Natural killer cell treated with Interleukin-12 subunit alpha and Interleukin-12 subunit beta and Interleukin-15 and Interleukin-18, amount 100 ng/mL, for 72 hours (primary cell): ENCODE results near the gene ECT2. TPM values are rescaled to one million over a fixed set of nuclear protein-coding genes. Genes with fewer than 3 reads are reported as not detected.
"Not testable (repeated sequence)": the region's sequence is repeated elsewhere in the genome, so short reads cannot be mapped to it uniquely, and the experiment has no call there.

Experiments used
- ATAC-seq, 2 donors: fragments of 150-1000 bp; cut with Tn5 transposase in 1 of 2; sonication (Bioruptor Pico), chemical (Tn5 transposase) in 1 of 2; 2 replicates each; pipeline ENCODE4 v1.10.0; 2021
- DNase-seq: peaks from one replicate; pipeline ENCODE4 v3.0.0; 2022; ENCODE audit warnings: low spot score
- H3K27ac Mint-ChIP-seq, 2 donors: 1 replicate in 1 of 2; 2 replicates in 1 of 2; pipeline ENCODE4 v1.8.0; 2022; ENCODE audit warnings: mixed read lengths in 2 of 2, mild to moderate bottlenecking in 1 of 2, moderate library complexity in 1 of 2
- H3K27me3 Mint-ChIP-seq, 2 donors: 1 replicate in 1 of 2; 2 replicates in 1 of 2; pipeline ENCODE4 v1.8.0; 2022; ENCODE audit warnings: mixed read lengths in 2 of 2
- H3K36me3 Mint-ChIP-seq: one replicate; pipeline ENCODE4 v1.8.0; 2022; ENCODE audit warnings: mixed read lengths
- H3K4me1 Mint-ChIP-seq, 2 donors: 1 replicate in 1 of 2; 2 replicates in 1 of 2; pipeline ENCODE4 v1.8.0; 2022; ENCODE audit warnings: low read depth in 2 of 2, mixed read lengths in 2 of 2, mild to moderate bottlenecking in 1 of 2
- H3K4me3 Mint-ChIP-seq: one replicate; pipeline ENCODE4 v1.8.0; 2022; ENCODE audit warnings: mixed read lengths
- H3K9me3 Mint-ChIP-seq: 2 replicates; pipeline ENCODE4 v1.8.0; 2022; ENCODE audit warnings: mixed read lengths
- total RNA-seq, 2 donors: library from RNA; stranded (reverse); gene quantifications; one replicate each; pipeline ENCODE4 v1.2.3, GENCODE V29; 2022

ECT2 gene
- total RNA-seq, 2 donors from 2014 or later, result 27.8 to 59.7 TPM

DNA sequence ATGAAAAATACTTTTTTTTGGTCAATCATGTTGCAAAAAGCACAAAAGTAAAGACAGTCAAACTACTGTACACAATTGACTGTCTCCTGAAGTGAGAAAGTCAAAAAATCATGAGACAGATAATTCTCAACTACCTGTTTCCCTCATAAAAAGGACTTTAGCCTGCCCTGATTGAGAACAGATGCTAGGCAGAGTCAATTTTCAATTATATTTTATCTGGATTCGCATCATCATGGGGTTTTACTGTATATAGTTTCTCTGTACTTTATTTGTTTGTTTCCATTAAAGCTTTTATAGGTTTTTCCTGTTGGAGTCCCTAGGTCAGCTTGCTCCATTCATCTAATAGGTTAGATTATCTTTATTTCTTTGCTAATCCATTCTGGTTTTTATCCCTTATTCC is 53.8 kb downstream of the ECT2 start:
- Mint-ChIP-seq H3K27me3 (no peaks in the 10 kb centered on the region), H3K36me3 (peaks cover 5% of the 10 kb centered on the region), H3K27ac (no peak overlapping the region), H3K4me3 (no peak overlapping the region), H3K4me1 (peaks cover 0 to 4% of the 10 kb centered on the region in 2 donors), H3K9me3 (no peaks in the 10 kb centered on the region)
- ATAC-seq, result no peak
- no peak for DNase-seq

GRCh38 chr3:172808969-172809546 is 58.5 kb downstream of the ECT2 start:
- Mint-ChIP-seq H3K36me3 (no peaks in the 10 kb centered on the region), H3K4me1 (no peaks in the 10 kb centered on the region), H3K27me3 (no peaks in the 10 kb centered on the region), H3K4me3 (no peak overlapping the region), H3K9me3 (no peaks in the 10 kb centered on the region), H3K27ac (no peak overlapping the region)
- ATAC-seq, result no peak
- no peak for DNase-seq

DNA sequence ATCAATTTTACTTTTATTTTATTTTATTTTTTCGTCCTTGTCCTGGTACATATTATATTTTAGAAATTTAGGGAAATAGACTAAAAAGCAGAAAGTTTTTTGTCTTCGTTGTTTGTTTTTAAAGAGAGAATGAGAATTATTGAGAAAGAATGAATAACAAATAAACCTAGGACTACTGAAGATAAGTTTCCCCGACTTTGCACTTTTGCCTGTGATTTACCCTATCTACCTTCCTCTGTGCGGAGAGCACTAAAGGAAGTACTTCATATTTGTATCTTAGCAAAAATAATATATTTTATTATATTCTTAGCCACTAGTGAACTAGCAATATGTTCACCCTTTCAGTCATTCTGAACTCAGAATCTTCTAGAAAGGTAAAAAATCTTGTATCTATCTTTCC is 60.6 kb downstream of the ECT2 start:
- Mint-ChIP-seq H3K4me3 (no peak overlapping the region), H3K4me1 (no peaks in the 10 kb centered on the region), H3K27ac (no peak overlapping the region), H3K27me3 (no peaks in the 10 kb centered on the region), H3K36me3 (no peaks in the 10 kb centered on the region), H3K9me3 (no peaks in the 10 kb centered on the region)
- ATAC-seq (no peak), DNase-seq (no peak)

DNA sequence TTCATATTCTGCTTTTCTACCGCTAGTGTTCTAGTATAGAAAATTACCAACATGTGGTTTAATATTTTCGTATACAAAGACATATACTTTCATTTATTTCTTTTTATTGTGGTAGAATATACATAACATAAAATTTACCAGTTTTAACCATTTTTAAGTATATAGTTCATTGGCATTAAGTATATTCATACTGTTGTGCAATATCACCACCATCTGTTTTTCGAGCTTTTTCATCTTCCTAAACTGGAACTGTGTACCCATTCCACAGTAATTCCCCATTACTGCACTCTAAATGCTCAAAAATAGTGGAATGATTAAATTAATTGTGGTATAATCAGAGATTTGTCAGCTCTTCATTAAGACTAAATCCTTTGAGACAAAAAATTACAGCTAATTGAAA is 62.9 kb downstream of the ECT2 start:
- Mint-ChIP-seq H3K4me3 (no peak overlapping the region), H3K36me3 (no peaks in the 10 kb centered on the region), H3K27ac (no peak overlapping the region), H3K27me3 (no peaks in the 10 kb centered on the region), H3K4me1 (no peaks in the 10 kb centered on the region), H3K9me3 (no peaks in the 10 kb centered on the region)
- DNase-seq (no peak), ATAC-seq (no peak)

- Mint-ChIP-seq H3K9me3 (no peaks in the 10 kb centered on the region), H3K4me1 (no peaks in the 10 kb centered on the region), H3K27ac (no peak overlapping the region), H3K4me3 (no peak overlapping the region), H3K27me3 (no peaks in the 10 kb centered on the region), H3K36me3 (no peaks in the 10 kb centered on the region)
- DNase-seq (no peak), ATAC-seq (no peak)
Observed at GRCh38 chr3:172814738-172815137, 64.2 kb downstream of the ECT2 start.

DNA sequence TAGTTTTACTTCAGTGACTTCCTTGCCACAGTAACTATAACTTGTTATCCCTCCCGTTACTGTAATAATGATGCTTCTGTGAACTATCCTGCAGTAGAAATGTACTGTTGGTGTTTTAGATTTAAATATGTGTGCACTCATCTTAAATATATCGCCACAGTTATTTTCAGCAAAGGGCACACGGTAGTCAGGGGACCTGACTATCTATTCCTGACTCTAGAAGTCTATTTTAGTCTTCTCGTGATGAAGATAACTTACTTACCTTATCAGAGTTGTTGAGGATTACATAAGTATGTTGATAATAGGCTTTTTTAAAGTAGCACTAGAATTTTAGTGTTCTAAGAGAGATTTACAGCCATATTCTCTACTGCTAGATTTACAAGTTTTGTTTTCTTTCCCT is 65.3 kb downstream of the ECT2 start:
- no peaks in the 10 kb centered on the region for H3K4me1 Mint-ChIP-seq
- no peaks in the 10 kb centered on the region for H3K27me3 Mint-ChIP-seq
- H3K36me3 Mint-ChIP-seq, result no peaks in the 10 kb centered on the region
- no peak overlapping the region for H3K27ac Mint-ChIP-seq
- H3K9me3 Mint-ChIP-seq, result no peaks in the 10 kb centered on the region
- DNase-seq (no peak), ATAC-seq (no peak)
- no peak overlapping the region for H3K4me3 Mint-ChIP-seq

DNA sequence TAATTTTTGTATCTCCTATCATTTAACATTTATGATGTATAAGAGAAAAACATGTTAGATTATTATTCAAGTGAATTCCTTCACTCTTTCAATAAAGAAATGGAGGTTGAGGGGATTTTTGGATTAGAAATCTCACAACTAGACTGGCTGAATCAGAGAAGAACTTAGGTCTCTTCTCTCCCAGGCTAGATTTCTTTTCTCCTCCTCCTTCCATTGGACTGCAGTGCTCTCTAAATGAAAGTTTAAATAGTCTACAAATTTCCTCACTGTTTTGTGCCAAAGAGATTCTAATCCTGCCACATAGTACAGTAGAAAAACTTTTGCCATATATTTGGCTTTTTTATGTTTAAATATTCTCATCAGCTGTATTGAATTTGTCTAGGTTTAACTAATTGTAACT is 65.8 kb downstream of the ECT2 start:
- ATAC-seq (no peak), DNase-seq (no peak)
- Mint-ChIP-seq H3K27ac (no peak overlapping the region), H3K9me3 (no peaks in the 10 kb centered on the region), H3K4me3 (no peak overlapping the region), H3K36me3 (no peaks in the 10 kb centered on the region), H3K4me1 (no peaks in the 10 kb centered on the region), H3K27me3 (no peaks in the 10 kb centered on the region)

- H3K27ac Mint-ChIP-seq, result no peak overlapping the region
- DNase-seq (no peak), ATAC-seq (no peak)
- H3K36me3 Mint-ChIP-seq, result no peaks in the 10 kb centered on the region
- no peaks in the 10 kb centered on the region for H3K4me1 Mint-ChIP-seq
- H3K9me3 Mint-ChIP-seq, result no peaks in the 10 kb centered on the region
- H3K27me3 Mint-ChIP-seq, result no peaks in the 10 kb centered on the region
- no peak overlapping the region for H3K4me3 Mint-ChIP-seq
Observed at GRCh38 chr3:172816968-172817367, 66.4 kb downstream of the ECT2 start.

GRCh38 chr3:172820492-172820891 is 70.0 kb downstream of the ECT2 start:
- no peaks in the 10 kb centered on the region for H3K27me3 Mint-ChIP-seq
- no peaks in the 10 kb centered on the region for H3K4me1 Mint-ChIP-seq
- H3K36me3 Mint-ChIP-seq, result peaks cover 3% of the 10 kb centered on the region
- ATAC-seq (no peak), DNase-seq (no peak)
- no peak overlapping the region for H3K27ac Mint-ChIP-seq
- no peaks in the 10 kb centered on the region for H3K9me3 Mint-ChIP-seq
- H3K4me3 Mint-ChIP-seq, result no peak overlapping the region

DNA sequence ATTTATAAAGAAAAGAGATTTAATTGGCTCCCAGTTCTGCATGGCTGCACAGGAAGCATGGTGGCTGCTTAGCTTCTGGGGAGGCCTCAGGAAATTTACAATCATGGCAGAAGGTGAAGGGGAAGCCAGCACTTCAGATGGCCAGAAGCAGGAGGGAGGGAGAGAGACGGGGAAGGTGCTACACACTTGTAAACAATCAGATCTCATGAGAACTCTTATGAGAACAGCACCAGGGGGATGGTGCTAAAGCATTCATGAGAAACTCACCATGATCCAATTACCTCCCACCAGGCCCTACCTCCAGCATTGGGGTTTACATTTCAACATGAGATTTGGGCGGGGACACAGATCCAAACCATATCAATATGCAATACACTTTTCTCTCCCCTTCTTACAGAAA is 73.7 kb downstream of the ECT2 start:
- no peaks in the 10 kb centered on the region for H3K4me1 Mint-ChIP-seq
- no peak for ATAC-seq
- DNase-seq, result no peak
- H3K9me3 Mint-ChIP-seq, result peaks cover 4% of the 10 kb centered on the region
- peaks cover 5% of the 10 kb centered on the region for H3K36me3 Mint-ChIP-seq
- no peaks in the 10 kb centered on the region for H3K27me3 Mint-ChIP-seq
- no peak overlapping the region for H3K27ac Mint-ChIP-seq
- no peak overlapping the region for H3K4me3 Mint-ChIP-seq

DNA sequence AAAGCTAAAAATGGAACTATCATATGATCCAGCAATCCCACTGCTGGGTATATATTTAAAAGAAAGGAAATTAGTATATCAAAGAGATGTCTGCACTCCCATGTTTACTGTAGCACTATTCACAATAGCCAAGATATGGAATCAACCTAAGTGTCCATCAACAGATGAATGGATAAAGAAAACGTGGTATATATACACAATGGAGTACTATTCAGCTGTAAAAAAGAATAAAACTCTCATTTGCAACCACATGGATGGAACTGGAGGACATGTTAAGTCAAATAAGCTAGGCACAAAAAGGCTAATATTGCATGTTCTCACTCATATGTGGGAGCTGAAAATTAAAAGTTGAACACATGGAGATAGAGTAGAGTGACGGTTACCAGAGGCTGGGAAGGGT is 76.7 kb downstream of the ECT2 start:
- H3K9me3 Mint-ChIP-seq, H3K27me3 Mint-ChIP-seq, H3K4me3 Mint-ChIP-seq, H3K36me3 Mint-ChIP-seq, ATAC-seq, H3K4me1 Mint-ChIP-seq, H3K27ac Mint-ChIP-seq, DNase-seq: not testable (repeated sequence)

- ATAC-seq (no peak), DNase-seq (no peak)
- H3K27ac Mint-ChIP-seq, result no peak overlapping the region
- no peaks in the 10 kb centered on the region for H3K4me1 Mint-ChIP-seq
- H3K27me3 Mint-ChIP-seq, result peaks cover 8 to 9% of the 10 kb centered on the region in 2 donors
- no peaks in the 10 kb centered on the region for H3K9me3 Mint-ChIP-seq
- no peaks in the 10 kb centered on the region for H3K36me3 Mint-ChIP-seq
- H3K4me3 Mint-ChIP-seq, result no peak overlapping the region
Observed at GRCh38 chr3:172832983-172833382, 82.5 kb downstream of the ECT2 start.

DNA sequence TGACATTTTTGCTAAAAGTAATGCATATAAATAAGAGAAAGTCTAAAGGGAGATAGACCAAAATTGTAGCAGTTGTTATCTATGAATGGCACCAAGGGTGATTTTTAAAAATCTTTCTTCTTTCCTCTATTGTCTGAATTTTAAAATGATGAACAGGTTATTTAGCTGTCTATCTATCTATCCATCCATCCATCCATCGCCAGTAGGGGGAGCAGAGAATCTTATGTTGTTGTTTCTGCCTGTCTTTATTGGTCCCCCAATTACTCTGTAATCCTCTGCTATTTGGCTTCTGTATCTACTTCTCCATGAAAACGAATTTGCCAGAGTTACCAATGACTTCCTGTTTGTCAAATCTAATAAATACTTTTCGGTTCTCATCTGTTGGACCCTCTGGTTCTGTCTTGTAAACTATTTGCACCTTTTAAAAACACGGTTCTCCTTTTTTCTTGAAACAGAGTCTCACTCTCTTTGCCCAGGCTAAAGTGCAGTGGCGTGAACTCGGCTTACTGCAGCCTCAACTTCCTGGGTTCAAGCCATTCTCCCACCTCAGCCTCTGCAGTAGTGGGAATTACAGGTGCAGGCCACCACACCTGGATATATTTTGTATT is 86.0 kb downstream of the ECT2 start:
- no peaks in the 10 kb centered on the region for H3K9me3 Mint-ChIP-seq
- H3K27me3 Mint-ChIP-seq, result peaks cover 19 to 30% of the 10 kb centered on the region in 2 donors
- DNase-seq (no peak), ATAC-seq (no peak)
- no peak overlapping the region for H3K27ac Mint-ChIP-seq
- H3K36me3 Mint-ChIP-seq, result no peaks in the 10 kb centered on the region
- no peaks in the 10 kb centered on the region for H3K4me1 Mint-ChIP-seq
- no peak overlapping the region for H3K4me3 Mint-ChIP-seq

GRCh38 chr3:172839679-172840078 is 89.2 kb downstream of the ECT2 start:
- DNase-seq (no peak), ATAC-seq (no peak)
- no peaks in the 10 kb centered on the region for H3K36me3 Mint-ChIP-seq
- H3K27me3 Mint-ChIP-seq, result peaks cover 19 to 40% of the 10 kb centered on the region in 2 donors
- no peaks in the 10 kb centered on the region for H3K9me3 Mint-ChIP-seq
- no peaks in the 10 kb centered on the region for H3K4me1 Mint-ChIP-seq
- H3K4me3 Mint-ChIP-seq, result no peak overlapping the region
- no peak overlapping the region for H3K27ac Mint-ChIP-seq

GRCh38 chr3:172840463-172840862 is 89.9 kb downstream of the ECT2 start:
- Mint-ChIP-seq H3K4me3 (no peak overlapping the region), H3K4me1 (no peaks in the 10 kb centered on the region), H3K36me3 (no peaks in the 10 kb centered on the region), H3K27ac (no peak overlapping the region), H3K27me3 (peaks cover 19 to 40% of the 10 kb centered on the region in 2 donors), H3K9me3 (no peaks in the 10 kb centered on the region)
- DNase-seq, result no peak
- no peak for ATAC-seq
